ENCODE results near the gene SPEG.

GRCh38 chr2:219399716-219400478 lies 34.7 kb upstream of the SPEG start:
- TF ChIP-seq CTCF (IDR thresholded peaks at IDR 0.05) (no peak), POLR2AphosphoS5 (IDR thresholded peaks at IDR 0.05) (no peak)

All from prostate gland (tissue), 2 donors.